Peyer's patch (tissue), 4 donors: ENCODE results near the gene MARCHF10. TPM values are rescaled to one million over a fixed set of nuclear protein-coding genes. Genes with fewer than 3 reads are reported as not detected.

Experiments
- DNase-seq, 3 donors: peaks; one replicate each; pipeline ENCODE4 v3.0.0-alpha.2; 2017 to 2019
- H3K27ac ChIP-seq, 4 donors: fragments of 200-600 bp; sonication (generic); one replicate each; pipeline ENCODE4 v1.5.1; 2016 to 2019
- H3K27me3 ChIP-seq, 2 donors: fragments of 200-600 bp; sonication (generic); one replicate each; pipeline ENCODE4 v1.5.1; 2019
- H3K36me3 ChIP-seq, 3 donors: fragments of 200-600 bp; sonication (generic); one replicate each; pipeline ENCODE4 v1.5.1; 2016 to 2019
- H3K4me1 ChIP-seq, 4 donors: fragments of 200-600 bp; sonication (generic); one replicate each; pipeline ENCODE4 v1.5.1; 2016 to 2019
- H3K4me3 ChIP-seq, 4 donors: fragments of 200-600 bp; sonication (generic); 1 replicate in 3 of 4; 2 replicates in 1 of 4; pipeline ENCODE4 v1.5.1; 2016 to 2019; ENCODE audit warnings: mild to moderate bottlenecking in 1 of 4
- H3K9me3 ChIP-seq, 4 donors: fragments of 200-600 bp; sonication (generic); one replicate each; pipeline ENCODE4 v1.5.1; 2016 to 2019; ENCODE audit warnings: mild to moderate bottlenecking in 1 of 4
- CTCF ChIP-seq, 6 experiments: fragments of 450-650 bp in 4 of 6; fragments of 200-600 bp in 2 of 6; sonication (generic) in 1 of 6; IDR thresholded peaks; one replicate each; pipeline ENCODE4 v1.5.1; 2017 to 2019; ENCODE audit warnings: antibody characterized with exemption in 6 of 6, mild to moderate bottlenecking in 3 of 6, moderate library complexity in 1 of 6
- POLR2A ChIP-seq, 2 donors: fragments of 450-650 bp; IDR thresholded peaks; one replicate each; pipeline ENCODE4 v1.5.1; 2017; ENCODE audit warnings: antibody characterized with exemption in 2 of 2, mild to moderate bottlenecking in 2 of 2, moderate library complexity in 2 of 2
- total RNA-seq, 4 donors: library from RNA; depleted of rRNA; stranded (reverse); fragments of >200 nt; gene quantifications; one replicate each; pipeline ENCODE4 v1.1.0, GENCODE V29; 2016

Gene MARCHF10
- total RNA-seq, 4 donors from 2014 or later, result not detected

GRCh38 chr17:62675701-62676100 is 132.4 kb downstream of the MARCHF10 start:
- no peak for TF ChIP-seq CTCF (IDR thresholded peaks at IDR 0.05)
- TF ChIP-seq POLR2A (IDR thresholded peaks at IDR 0.05), result no peak
- H3K27ac ChIP-seq, result no peak overlapping the region
- no peaks in the 10 kb centered on the region for H3K9me3 ChIP-seq
- no peaks in the 10 kb centered on the region for H3K27me3 ChIP-seq
- H3K4me3 ChIP-seq, result no peak overlapping the region
- DNase-seq, result no peak
- no peaks in the 10 kb centered on the region for H3K4me1 ChIP-seq
- H3K36me3 ChIP-seq, result no peaks in the 10 kb centered on the region

- TF ChIP-seq CTCF (IDR thresholded peaks at IDR 0.05), result no peak
- TF ChIP-seq POLR2A (IDR thresholded peaks at IDR 0.05), result no peak
- no peaks in the 10 kb centered on the region for H3K4me1 ChIP-seq
- DNase-seq, result no peak
- H3K4me3 ChIP-seq, result no peak overlapping the region
- no peaks in the 10 kb centered on the region for H3K27me3 ChIP-seq
- H3K36me3 ChIP-seq, result no peaks in the 10 kb centered on the region
- H3K9me3 ChIP-seq, result no peaks in the 10 kb centered on the region
- H3K27ac ChIP-seq, result no peak overlapping the region
Observed at GRCh38 chr17:62675260-62675659, 132.9 kb downstream of the MARCHF10 start.

GRCh38 chr17:62674841-62675240 is 133.3 kb downstream of the MARCHF10 start:
- no peaks in the 10 kb centered on the region for H3K4me1 ChIP-seq
- TF ChIP-seq CTCF (IDR thresholded peaks at IDR 0.05) (no peak), POLR2A (IDR thresholded peaks at IDR 0.05) (no peak)
- no peak overlapping the region for H3K4me3 ChIP-seq
- no peaks in the 10 kb centered on the region for H3K27me3 ChIP-seq
- DNase-seq, result no peak
- H3K9me3 ChIP-seq, result no peaks in the 10 kb centered on the region
- no peaks in the 10 kb centered on the region for H3K36me3 ChIP-seq
- H3K27ac ChIP-seq, result no peak overlapping the region

- H3K4me1 ChIP-seq, result no peaks in the 10 kb centered on the region
Observed at GRCh38 chr17:62674363-62674739, 133.8 kb downstream of the MARCHF10 start.

GRCh38 chr17:62673614-62674362 is 134.3 kb downstream of the MARCHF10 start:
- DNase-seq, result no peak
- Histone ChIP-seq H3K4me3 (no peak overlapping the region), H3K4me1 (no peaks in the 10 kb centered on the region), H3K36me3 (no peaks in the 10 kb centered on the region), H3K27me3 (no peaks in the 10 kb centered on the region), H3K9me3 (no peaks in the 10 kb centered on the region), H3K27ac (no peak overlapping the region)
- TF ChIP-seq CTCF (IDR thresholded peaks at IDR 0.05), result no peak
- TF ChIP-seq POLR2A (IDR thresholded peaks at IDR 0.05), result no peak

More at GRCh38 chr17:62674363-62674739, 133.8 kb downstream of the MARCHF10 start:
- no peak for TF ChIP-seq CTCF (IDR thresholded peaks at IDR 0.05)
- no peak for TF ChIP-seq POLR2A (IDR thresholded peaks at IDR 0.05)
- DNase-seq, result no peak
- Histone ChIP-seq H3K27ac (no peak overlapping the region), H3K27me3 (no peaks in the 10 kb centered on the region), H3K9me3 (no peaks in the 10 kb centered on the region), H3K36me3 (no peaks in the 10 kb centered on the region), H3K4me3 (no peak overlapping the region)
